ENCODE data around the gene FBXL17. TPM values are rescaled to one million over a fixed set of nuclear protein-coding genes. Genes with fewer than 3 reads are reported as not detected.
A peak's percentile ranks its signal among the peaks of the same experiment; 100 is the strongest.

FBXL17 gene
- total RNA-seq, 1 experiment from 2014 or later: 3.5 TPM

DNA sequence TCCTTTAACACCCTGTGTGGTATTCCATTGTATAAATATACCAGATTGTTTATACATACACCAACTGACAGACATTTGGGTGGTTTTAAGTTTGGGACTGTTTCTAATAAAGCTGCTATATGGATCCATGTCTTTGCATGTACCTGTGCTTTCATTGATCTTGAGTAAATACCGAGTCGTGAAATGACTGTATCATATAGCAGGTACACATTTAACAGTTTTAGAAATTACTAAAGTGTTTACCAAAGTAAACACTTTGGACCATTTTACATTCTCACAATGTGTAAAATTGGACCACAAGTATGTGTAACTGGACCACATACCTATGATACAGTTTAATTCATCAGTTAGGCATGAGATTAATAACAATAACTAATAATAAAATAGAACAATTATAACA, 175.2 kb downstream of the FBXL17 start:
- Mint-ChIP-seq H3K27ac (peak overlapping the region; percentile 63; the same call in 1 of the 2 replicates), H3K4me3 (no peak overlapping the region), H3K36me3 (no peaks in the 10 kb centered on the region), H3K27me3 (ENCODE audit: low read depth) (no peaks in the 10 kb centered on the region), H3K9me3 (no peaks in the 10 kb centered on the region), H3K4me1 (no peaks in the 10 kb centered on the region)
- POLR2A ChIA-PET: no interaction called here
- TF ChIP-seq NR3C1 (CRISPR knock-in tag; conservative IDR thresholded peaks at IDR 0.05; ENCODE audit: low read depth) (no peak), SOX15 (CRISPR knock-in tag; IDR thresholded peaks at IDR 0.05) (no peak), ZNF219 (CRISPR knock-in tag; IDR thresholded peaks at IDR 0.05; ENCODE audit: borderline replicate concordance) (no peak), SMAD4 (CRISPR knock-in tag; IDR thresholded peaks at IDR 0.05) (no peak), ZNF423 (CRISPR knock-in tag; IDR thresholded peaks at IDR 0.05) (no peak), EMX1 (CRISPR knock-in tag; IDR thresholded peaks at IDR 0.05) (no peak), MXD4 (CRISPR knock-in tag; IDR thresholded peaks at IDR 0.05; ENCODE audit: borderline replicate concordance) (no peak), RELA (CRISPR knock-in tag; IDR thresholded peaks at IDR 0.05; ENCODE audit: borderline replicate concordance) (no peak), ZNF317 (CRISPR knock-in tag; IDR thresholded peaks at IDR 0.05; ENCODE audit: borderline replicate concordance, low read depth) (no peak), CREM (CRISPR knock-in tag; IDR thresholded peaks at IDR 0.05) (no peak)
- TF ChIP-seq, protein P1, sequence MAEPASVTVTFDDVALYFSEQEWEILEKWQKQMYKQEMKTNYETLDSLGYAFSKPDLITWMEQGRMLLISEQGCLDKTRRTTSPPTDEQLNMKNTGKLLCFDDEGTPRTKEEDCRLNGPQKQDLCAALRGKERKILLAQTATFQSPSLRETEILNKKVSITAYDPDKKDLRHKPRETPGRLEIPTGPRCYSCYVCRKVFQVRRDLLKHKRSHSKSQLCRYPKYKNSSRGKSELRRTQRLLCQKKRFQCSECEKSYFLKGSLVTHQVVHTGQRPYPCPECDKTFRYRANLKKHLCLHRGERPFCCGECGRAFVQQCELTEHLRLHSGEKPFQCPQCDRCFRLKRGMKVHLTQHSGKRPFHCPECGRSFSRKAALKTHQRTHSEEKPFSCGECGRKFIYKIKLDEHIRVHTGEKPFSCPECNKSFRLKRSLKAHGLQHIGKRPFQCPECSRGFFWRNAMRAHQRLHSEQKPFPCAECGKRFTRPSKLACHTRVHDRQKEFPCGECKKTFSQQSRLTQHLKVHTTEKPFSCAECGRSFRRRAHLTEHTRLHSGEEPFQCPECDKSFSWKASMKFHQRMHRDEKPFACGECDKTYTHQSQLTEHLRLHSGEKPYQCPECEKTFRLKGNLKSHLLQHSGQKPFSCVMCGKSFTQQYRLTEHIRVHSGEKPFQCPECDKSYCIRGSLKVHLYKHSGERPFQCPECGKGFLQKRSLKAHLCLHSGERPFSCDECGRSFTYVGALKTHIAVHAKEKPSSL (CRISPR knock-in tag; conservative IDR thresholded peaks at IDR 0.05): no peak
- TF ChIP-seq, protein P2, sequence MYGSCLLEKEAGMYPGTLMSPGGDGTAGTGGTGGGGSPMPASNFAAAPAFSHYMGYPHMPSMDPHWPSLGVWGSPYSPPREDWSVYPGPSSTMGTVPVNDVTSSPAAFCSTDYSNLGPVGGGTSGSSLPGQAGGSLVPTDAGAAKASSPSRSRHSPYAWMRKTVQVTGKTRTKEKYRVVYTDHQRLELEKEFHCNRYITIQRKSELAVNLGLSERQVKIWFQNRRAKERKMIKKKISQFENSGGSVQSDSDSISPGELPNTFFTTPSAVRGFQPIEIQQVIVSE (CRISPR knock-in tag; IDR thresholded peaks at IDR 0.05; ENCODE audit: borderline replicate concordance): no peak
- TF ChIP-seq, protein P3, sequence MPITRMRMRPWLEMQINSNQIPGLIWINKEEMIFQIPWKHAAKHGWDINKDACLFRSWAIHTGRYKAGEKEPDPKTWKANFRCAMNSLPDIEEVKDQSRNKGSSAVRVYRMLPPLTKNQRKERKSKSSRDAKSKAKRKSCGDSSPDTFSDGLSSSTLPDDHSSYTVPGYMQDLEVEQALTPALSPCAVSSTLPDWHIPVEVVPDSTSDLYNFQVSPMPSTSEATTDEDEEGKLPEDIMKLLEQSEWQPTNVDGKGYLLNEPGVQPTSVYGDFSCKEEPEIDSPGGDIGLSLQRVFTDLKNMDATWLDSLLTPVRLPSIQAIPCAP (CRISPR knock-in tag; IDR thresholded peaks at IDR 0.05): no peak
- TF ChIP-seq, protein P4, sequence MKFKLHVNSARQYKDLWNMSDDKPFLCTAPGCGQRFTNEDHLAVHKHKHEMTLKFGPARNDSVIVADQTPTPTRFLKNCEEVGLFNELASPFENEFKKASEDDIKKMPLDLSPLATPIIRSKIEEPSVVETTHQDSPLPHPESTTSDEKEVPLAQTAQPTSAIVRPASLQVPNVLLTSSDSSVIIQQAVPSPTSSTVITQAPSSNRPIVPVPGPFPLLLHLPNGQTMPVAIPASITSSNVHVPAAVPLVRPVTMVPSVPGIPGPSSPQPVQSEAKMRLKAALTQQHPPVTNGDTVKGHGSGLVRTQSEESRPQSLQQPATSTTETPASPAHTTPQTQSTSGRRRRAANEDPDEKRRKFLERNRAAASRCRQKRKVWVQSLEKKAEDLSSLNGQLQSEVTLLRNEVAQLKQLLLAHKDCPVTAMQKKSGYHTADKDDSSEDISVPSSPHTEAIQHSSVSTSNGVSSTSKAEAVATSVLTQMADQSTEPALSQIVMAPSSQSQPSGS (CRISPR knock-in tag; IDR thresholded peaks at IDR 0.05; ENCODE audit: borderline replicate concordance, low read depth): no peak
- CTCF ChIA-PET: no interaction called here
- ATAC-seq: no peak
- DNase-seq (ENCODE audit: low spot score): no peak

DNA sequence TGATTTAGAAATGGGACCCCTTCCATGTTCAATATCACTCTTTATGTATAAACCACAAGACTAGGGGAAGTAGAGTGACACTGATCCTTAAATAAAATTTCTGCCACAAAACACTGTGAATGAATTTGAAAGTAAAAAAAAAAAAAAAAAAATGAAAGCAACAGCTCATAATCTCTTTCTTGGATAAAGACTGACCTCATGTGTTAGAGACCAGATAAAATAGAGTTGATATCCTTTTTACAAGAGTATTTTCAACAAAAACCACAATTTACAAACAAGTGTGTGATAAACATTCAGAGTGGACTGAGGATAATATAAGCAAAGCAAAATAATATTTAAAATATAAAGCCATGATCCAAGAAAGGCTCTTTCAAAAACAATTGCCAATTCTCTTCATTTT, 180.2 kb downstream of the FBXL17 start:
- H3K36me3 Mint-ChIP-seq: no peaks in the 10 kb centered on the region
- no peaks in the 10 kb centered on the region for H3K9me3 Mint-ChIP-seq
- ATAC-seq (no peak), DNase-seq (ENCODE audit: low spot score) (no peak)
- POLR2A ChIA-PET: no interaction called here
- H3K27me3 Mint-ChIP-seq (ENCODE audit: low read depth): no peaks in the 10 kb centered on the region
- no peak overlapping the region for H3K27ac Mint-ChIP-seq
- H3K4me1 Mint-ChIP-seq: no peaks in the 10 kb centered on the region
- no peak overlapping the region for H3K4me3 Mint-ChIP-seq
- TF ChIP-seq ZNF671 (CRISPR knock-in tag; IDR thresholded peaks at IDR 0.05): no peak
- TF ChIP-seq KAT7 (CRISPR knock-in tag; IDR thresholded peaks at IDR 0.05; ENCODE audit: borderline replicate concordance): no peak
- TF ChIP-seq, protein P5, sequence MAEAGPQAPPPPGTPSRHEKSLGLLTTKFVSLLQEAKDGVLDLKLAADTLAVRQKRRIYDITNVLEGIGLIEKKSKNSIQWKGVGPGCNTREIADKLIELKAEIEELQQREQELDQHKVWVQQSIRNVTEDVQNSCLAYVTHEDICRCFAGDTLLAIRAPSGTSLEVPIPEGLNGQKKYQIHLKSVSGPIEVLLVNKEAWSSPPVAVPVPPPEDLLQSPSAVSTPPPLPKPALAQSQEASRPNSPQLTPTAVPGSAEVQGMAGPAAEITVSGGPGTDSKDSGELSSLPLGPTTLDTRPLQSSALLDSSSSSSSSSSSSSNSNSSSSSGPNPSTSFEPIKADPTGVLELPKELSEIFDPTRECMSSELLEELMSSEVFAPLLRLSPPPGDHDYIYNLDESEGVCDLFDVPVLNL (CRISPR knock-in tag; IDR thresholded peaks at IDR 0.05; ENCODE audit: borderline replicate concordance, low read depth): no peak
- TF ChIP-seq FOXJ3 (CRISPR knock-in tag; IDR thresholded peaks at IDR 0.05; ENCODE audit: borderline replicate concordance): no peak
- no peak for TF ChIP-seq ATF1 (CRISPR knock-in tag; IDR thresholded peaks at IDR 0.05)
- TF ChIP-seq, protein P6, sequence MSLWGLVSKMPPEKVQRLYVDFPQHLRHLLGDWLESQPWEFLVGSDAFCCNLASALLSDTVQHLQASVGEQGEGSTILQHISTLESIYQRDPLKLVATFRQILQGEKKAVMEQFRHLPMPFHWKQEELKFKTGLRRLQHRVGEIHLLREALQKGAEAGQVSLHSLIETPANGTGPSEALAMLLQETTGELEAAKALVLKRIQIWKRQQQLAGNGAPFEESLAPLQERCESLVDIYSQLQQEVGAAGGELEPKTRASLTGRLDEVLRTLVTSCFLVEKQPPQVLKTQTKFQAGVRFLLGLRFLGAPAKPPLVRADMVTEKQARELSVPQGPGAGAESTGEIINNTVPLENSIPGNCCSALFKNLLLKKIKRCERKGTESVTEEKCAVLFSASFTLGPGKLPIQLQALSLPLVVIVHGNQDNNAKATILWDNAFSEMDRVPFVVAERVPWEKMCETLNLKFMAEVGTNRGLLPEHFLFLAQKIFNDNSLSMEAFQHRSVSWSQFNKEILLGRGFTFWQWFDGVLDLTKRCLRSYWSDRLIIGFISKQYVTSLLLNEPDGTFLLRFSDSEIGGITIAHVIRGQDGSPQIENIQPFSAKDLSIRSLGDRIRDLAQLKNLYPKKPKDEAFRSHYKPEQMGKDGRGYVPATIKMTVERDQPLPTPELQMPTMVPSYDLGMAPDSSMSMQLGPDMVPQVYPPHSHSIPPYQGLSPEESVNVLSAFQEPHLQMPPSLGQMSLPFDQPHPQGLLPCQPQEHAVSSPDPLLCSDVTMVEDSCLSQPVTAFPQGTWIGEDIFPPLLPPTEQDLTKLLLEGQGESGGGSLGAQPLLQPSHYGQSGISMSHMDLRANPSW (CRISPR knock-in tag; conservative IDR thresholded peaks at IDR 0.05; ENCODE audit: low read depth): no peak
- no peak for TF ChIP-seq RORB (CRISPR knock-in tag; IDR thresholded peaks at IDR 0.05)
- TF ChIP-seq HMGA2 (CRISPR knock-in tag; IDR thresholded peaks at IDR 0.05): no peak
- no peak for TF ChIP-seq GTF2I (CRISPR knock-in tag; conservative IDR thresholded peaks at IDR 0.05)
- TF ChIP-seq, protein P7, sequence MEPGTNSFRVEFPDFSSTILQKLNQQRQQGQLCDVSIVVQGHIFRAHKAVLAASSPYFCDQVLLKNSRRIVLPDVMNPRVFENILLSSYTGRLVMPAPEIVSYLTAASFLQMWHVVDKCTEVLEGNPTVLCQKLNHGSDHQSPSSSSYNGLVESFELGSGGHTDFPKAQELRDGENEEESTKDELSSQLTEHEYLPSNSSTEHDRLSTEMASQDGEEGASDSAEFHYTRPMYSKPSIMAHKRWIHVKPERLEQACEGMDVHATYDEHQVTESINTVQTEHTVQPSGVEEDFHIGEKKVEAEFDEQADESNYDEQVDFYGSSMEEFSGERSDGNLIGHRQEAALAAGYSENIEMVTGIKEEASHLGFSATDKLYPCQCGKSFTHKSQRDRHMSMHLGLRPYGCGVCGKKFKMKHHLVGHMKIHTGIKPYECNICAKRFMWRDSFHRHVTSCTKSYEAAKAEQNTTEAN (CRISPR knock-in tag; IDR thresholded peaks at IDR 0.05): no peak
- no peak for TF ChIP-seq NR1H2 (CRISPR knock-in tag; IDR thresholded peaks at IDR 0.05)
- CTCF ChIA-PET: interaction anchor here (0.7 to 1.4 kb wide), 2 partner anchors 173 to 1193 kb away, joined by 3 to 4 read pairs; no protein-coding TSS in a partner anchor

Data from WTC11 (cell line).